CD14-positive monocyte (primary cell): ENCODE data around the gene EGFL6. TPM values are rescaled to one million over a fixed set of nuclear protein-coding genes. Genes with fewer than 3 reads are reported as not detected.

Experiments
- DNase-seq, 3 donors: peaks; one replicate each; pipeline ENCODE4 v3.0.0-alpha.2; 2011 to 2022
- H2AFZ ChIP-seq: 2 replicates; pipeline ENCODE4 v1.6.0; 2012; ENCODE audit warnings: mild to moderate bottlenecking, low read depth, low read length, inconsistent platforms; ENCODE audit not compliant: insufficient read depth, poor library complexity, severe bottlenecking
- H3K27ac ChIP-seq, 2 donors: 1 replicate in 1 of 2; 2 replicates in 1 of 2; pipeline ENCODE4 v1.5.1; 2012 to 2013; ENCODE audit warnings: low read length in 2 of 2, control low read depth in 1 of 2, inconsistent platforms in 1 of 2, low read depth in 1 of 2, mild to moderate bottlenecking in 1 of 2
- H3K27me3 ChIP-seq, 2 donors: one replicate each; pipeline versions ENCODE4 v1.6.0 to v1.6.1; 2011 to 2013; ENCODE audit warnings: low read length in 2 of 2; ENCODE audit not compliant: control insufficient read depth in 2 of 2, insufficient read depth in 2 of 2
- H3K36me3 ChIP-seq, 2 donors: replicated peaks in 1 of 2; 1 replicate in 1 of 2; 2 replicates in 1 of 2; pipeline versions ENCODE4 v1.5.1 to v1.6.1; 2012 to 2013; ENCODE audit warnings: low read length in 2 of 2, control low read depth in 1 of 2, inconsistent platforms in 1 of 2, mild to moderate bottlenecking in 1 of 2; ENCODE audit not compliant: insufficient read depth in 2 of 2, control insufficient read depth in 1 of 2
- H3K4me1 ChIP-seq, 2 donors: 1 replicate in 1 of 2; 2 replicates in 1 of 2; pipeline versions ENCODE4 v1.5.1 to v1.6.1; 2012 to 2013; ENCODE audit warnings: low read length in 2 of 2, control low read depth in 1 of 2, inconsistent platforms in 1 of 2, mild to moderate bottlenecking in 1 of 2, moderate library complexity in 1 of 2; ENCODE audit not compliant: insufficient read depth in 2 of 2, control insufficient read depth in 1 of 2
- H3K4me2 ChIP-seq: replicated peaks from 2 replicates; pipeline ENCODE3; 2012; ENCODE audit warnings: low read length, moderate library complexity, mild to moderate bottlenecking; ENCODE audit not compliant: poor library complexity, severe bottlenecking; ENCODE audit errors: extremely low read depth
- H3K4me3 ChIP-seq, 3 experiments: fragments of 200-600 bp in 1 of 3; sonication (generic) in 1 of 3; replicated peaks in 1 of 3; 1 replicate in 2 of 3; 2 replicates in 1 of 3; pipeline ENCODE4 v1.5.1; 2011 to 2013; ENCODE audit warnings: low read length in 3 of 3, mild to moderate bottlenecking in 3 of 3, control low read depth in 2 of 3, low read depth in 2 of 3, inconsistent platforms in 1 of 3, moderate library complexity in 1 of 3
- H3K79me2 ChIP-seq: 2 replicates; pipeline ENCODE4 v1.6.0; 2012; ENCODE audit warnings: mild to moderate bottlenecking, control low read depth, inconsistent platforms, low read length, moderate library complexity; ENCODE audit not compliant: insufficient read depth
- H3K9ac ChIP-seq: 2 replicates; pipeline ENCODE4 v1.6.0; 2017; ENCODE audit warnings: low read length, mild to moderate bottlenecking; ENCODE audit not compliant: insufficient read depth, poor library complexity, severe bottlenecking
- H3K9me3 ChIP-seq, 2 donors: replicated peaks in 1 of 2; 1 replicate in 1 of 2; 2 replicates in 1 of 2; pipeline versions ENCODE4 v1.5.1 to v1.6.1; 2012 to 2013; ENCODE audit warnings: low read length in 2 of 2, control low read depth in 1 of 2; ENCODE audit not compliant: control insufficient read depth in 1 of 2, insufficient read depth in 1 of 2
- H4K20me1 ChIP-seq: 2 replicates; pipeline ENCODE4 v1.6.0; 2012; ENCODE audit warnings: mild to moderate bottlenecking, low read length, control low read depth, moderate library complexity; ENCODE audit not compliant: insufficient read depth
- H3K27ac Mint-ChIP-seq, 7 donors: one replicate each; pipeline ENCODE4 v1.8.0; 2020; ENCODE audit warnings: mild to moderate bottlenecking in 7 of 7, mixed read lengths in 7 of 7, moderate library complexity in 6 of 7, inconsistent platforms in 2 of 7
- H3K27me3 Mint-ChIP-seq, 3 donors: one replicate each; pipeline ENCODE4 v1.8.0; 2021 to 2022; ENCODE audit warnings: low read depth in 3 of 3, mild to moderate bottlenecking in 3 of 3, mixed read lengths in 3 of 3, moderate library complexity in 3 of 3, inconsistent platforms in 1 of 3
- H3K36me3 Mint-ChIP-seq, 2 donors: one replicate each; pipeline ENCODE4 v1.8.0; 2020; ENCODE audit warnings: mixed read lengths in 2 of 2, inconsistent platforms in 1 of 2, mild to moderate bottlenecking in 1 of 2
- H3K4me1 Mint-ChIP-seq: one replicate; pipeline ENCODE4 v1.8.0; 2020; ENCODE audit warnings: mild to moderate bottlenecking, mixed read lengths
- H3K4me3 Mint-ChIP-seq, 2 donors: one replicate each; pipeline ENCODE4 v1.8.0; 2020; ENCODE audit warnings: mild to moderate bottlenecking in 2 of 2, mixed read lengths in 2 of 2, moderate library complexity in 1 of 2
- H3K9me3 Mint-ChIP-seq, 7 donors: one replicate each; pipeline ENCODE4 v1.8.0; 2020 to 2022; ENCODE audit warnings: mixed read lengths in 7 of 7, mild to moderate bottlenecking in 6 of 7, moderate library complexity in 6 of 7, inconsistent platforms in 2 of 7
- WGBS: methylation state at CpG from one replicate; pipeline ENCODE4 v1.1.5; 2013; ENCODE audit warnings: missing lambda C conversion rate; ENCODE audit not compliant: insufficient coverage; 5-methylcytosine and 5-hydroxymethylcytosine counted together
- intact Hi-C, 2 donors: fragments of 100-400 bp; cut with micrococcal nuclease; formaldehyde crosslinking; loops; one replicate each; pipeline versions ENCODE4 v1.15.0 to v1.15.1; 2023
- polyA plus RNA-seq, 3 donors: library from polyadenylated mRNA; depleted of rRNA in 1 of 3; unstranded in 2 of 3; stranded (reverse) in 1 of 3; fragments of 300-500 nt in 2 of 3; fragments of >200 nt in 1 of 3; fragmentation: Illumina TruSeq in 2 of 3; gene quantifications; 1 replicate in 2 of 3; 2 replicates in 1 of 3; pipeline ENCODE4 v1.2.3, GENCODE V29; 2012 to 2021
- TF ChIP-seq, protein P1 (sequence below): fragments of 200-600 bp; IDR thresholded peaks from one replicate; pipeline ENCODE4 v1.8.0; 2022; ENCODE audit warnings: antibody characterized with exemption, mild to moderate bottlenecking

Gene EGFL6
- polyA plus RNA-seq, 3 donors, result not detected

GRCh38 chrX:13666836-13667235 lies 97.4 kb downstream of the EGFL6 start:
- WGBS, result no CpG with 5 or more reads among the region's 3 CpGs
- H3K27me3 ChIP-seq, result peaks cover 0 to 2% of the 10 kb centered on the region in 2 donors
- no peak overlapping the region for H3K4me2 ChIP-seq
- H4K20me1 ChIP-seq, result no peaks in the 10 kb centered on the region
- no peaks in the 10 kb centered on the region for H3K9me3 ChIP-seq
- TF ChIP-seq, protein P1, sequence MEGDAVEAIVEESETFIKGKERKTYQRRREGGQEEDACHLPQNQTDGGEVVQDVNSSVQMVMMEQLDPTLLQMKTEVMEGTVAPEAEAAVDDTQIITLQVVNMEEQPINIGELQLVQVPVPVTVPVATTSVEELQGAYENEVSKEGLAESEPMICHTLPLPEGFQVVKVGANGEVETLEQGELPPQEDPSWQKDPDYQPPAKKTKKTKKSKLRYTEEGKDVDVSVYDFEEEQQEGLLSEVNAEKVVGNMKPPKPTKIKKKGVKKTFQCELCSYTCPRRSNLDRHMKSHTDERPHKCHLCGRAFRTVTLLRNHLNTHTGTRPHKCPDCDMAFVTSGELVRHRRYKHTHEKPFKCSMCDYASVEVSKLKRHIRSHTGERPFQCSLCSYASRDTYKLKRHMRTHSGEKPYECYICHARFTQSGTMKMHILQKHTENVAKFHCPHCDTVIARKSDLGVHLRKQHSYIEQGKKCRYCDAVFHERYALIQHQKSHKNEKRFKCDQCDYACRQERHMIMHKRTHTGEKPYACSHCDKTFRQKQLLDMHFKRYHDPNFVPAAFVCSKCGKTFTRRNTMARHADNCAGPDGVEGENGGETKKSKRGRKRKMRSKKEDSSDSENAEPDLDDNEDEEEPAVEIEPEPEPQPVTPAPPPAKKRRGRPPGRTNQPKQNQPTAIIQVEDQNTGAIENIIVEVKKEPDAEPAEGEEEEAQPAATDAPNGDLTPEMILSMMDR, result no peak
- H3K79me2 ChIP-seq, result peaks cover 3% of the 10 kb centered on the region
- H3K4me1 Mint-ChIP-seq, result peaks cover 49% of the 10 kb centered on the region
- no peaks in the 10 kb centered on the region for H3K36me3 ChIP-seq
- no peak overlapping the region for H2AFZ ChIP-seq
- intact Hi-C loops, result no loop called here
- H3K9ac ChIP-seq, result no peak overlapping the region
- no peak overlapping the region for H3K4me3 Mint-ChIP-seq
- H3K36me3 Mint-ChIP-seq, result peaks cover 4 to 7% of the 10 kb centered on the region in 2 donors
- no peak overlapping the region for H3K4me3 ChIP-seq
- H3K27ac ChIP-seq, result no peak overlapping the region
- H3K27me3 Mint-ChIP-seq, result peaks cover 0 to 13% (median 0%) of the 10 kb centered on the region in 3 donors
- peak overlapping the region in 2 of 7 donors; percentile 40 to 47 for H3K27ac Mint-ChIP-seq
- H3K9me3 Mint-ChIP-seq, result peaks cover 0 to 3% (median 0%) of the 10 kb centered on the region in 7 donors
- peaks cover 48 to 54% of the 10 kb centered on the region in 2 donors for H3K4me1 ChIP-seq
- no peak for DNase-seq

GRCh38 chrX:13667919-13668318 lies 98.5 kb downstream of the EGFL6 start:
- Histone ChIP-seq H3K4me3 (no peak overlapping the region), H2AFZ (no peak overlapping the region), H3K36me3 (no peaks in the 10 kb centered on the region), H3K79me2 (peaks cover 3% of the 10 kb centered on the region), H3K27ac (no peak overlapping the region), H3K9ac (no peak overlapping the region), H3K27me3 (peaks cover 0 to 2% of the 10 kb centered on the region in 2 donors), H3K9me3 (no peaks in the 10 kb centered on the region), H3K4me2 (no peak overlapping the region), H4K20me1 (no peaks in the 10 kb centered on the region), H3K4me1 (peaks cover 37 to 43% of the 10 kb centered on the region in 2 donors)
- Mint-ChIP-seq H3K4me1 (peaks cover 44% of the 10 kb centered on the region), H3K4me3 (no peak overlapping the region), H3K27me3 (peaks cover 0 to 13% (median 0%) of the 10 kb centered on the region in 3 donors), H3K36me3 (peaks cover 4 to 7% of the 10 kb centered on the region in 2 donors), H3K27ac (peak overlapping the region in 1 of 7 donors; percentile 31), H3K9me3 (peaks cover 0 to 3% (median 0%) of the 10 kb centered on the region in 7 donors)
- intact Hi-C loops, result no loop called here
- TF ChIP-seq, protein P1, result no peak
- no peak for DNase-seq
